GM12873 (cell line): Measurements from ENCODE around the gene ZNF592.

Source experiments
- CTCF ChIP-seq: IDR thresholded peaks from 2 replicates; pipeline ENCODE4 v1.5.1; 2012; ENCODE audit warnings: low read depth, mild to moderate bottlenecking, moderate library complexity, low read length, control low read depth; ENCODE audit not compliant: insufficient read depth; ENCODE audit errors: missing control alignments

Gene ZNF592

GRCh38 chr15:84833447-84834228 is 85.2 kb downstream of the ZNF592 start:
- no peak for TF ChIP-seq CTCF

GRCh38 chr15:84834229-84834955 is 86.0 kb downstream of the ZNF592 start:
- TF ChIP-seq CTCF = no peak

GRCh38 chr15:84834969-84835368 is 86.6 kb downstream of the ZNF592 start:
- TF ChIP-seq CTCF = no peak

GRCh38 chr15:84835661-84836337 is 87.4 kb downstream of the ZNF592 start:
- TF ChIP-seq CTCF = no peak

GRCh38 chr15:84836844-84837243 is 88.5 kb downstream of the ZNF592 start:
- no peak for TF ChIP-seq CTCF

- TF ChIP-seq CTCF = no peak
Observed at GRCh38 chr15:84839714-84840113, 91.3 kb downstream of the ZNF592 start.

- no peak for TF ChIP-seq CTCF
Observed at GRCh38 chr15:84840255-84840654, 91.9 kb downstream of the ZNF592 start.
